GM19239 (cell line): Measurements from ENCODE around the gene FAM120B.
A peak's percentile ranks its signal among the peaks of the same experiment; 100 is the strongest.
"Not testable (repeated sequence)": the region's sequence is repeated elsewhere in the genome, so short reads cannot be mapped to it uniquely, and the experiment has no call there.

ENCODE experiments used
- DNase-seq: peaks from one replicate; pipeline ENCODE4 v3.0.0; 2011; ENCODE audit warnings: low spot score; ENCODE audit not compliant: insufficient read length
- FAIRE-seq: peaks from 2 replicates; lab custom pipeline; 2011; peaks lifted over from hg19 to GRCh38; lab: Jason Lieb, UNC

The FAM120B gene

DNA sequence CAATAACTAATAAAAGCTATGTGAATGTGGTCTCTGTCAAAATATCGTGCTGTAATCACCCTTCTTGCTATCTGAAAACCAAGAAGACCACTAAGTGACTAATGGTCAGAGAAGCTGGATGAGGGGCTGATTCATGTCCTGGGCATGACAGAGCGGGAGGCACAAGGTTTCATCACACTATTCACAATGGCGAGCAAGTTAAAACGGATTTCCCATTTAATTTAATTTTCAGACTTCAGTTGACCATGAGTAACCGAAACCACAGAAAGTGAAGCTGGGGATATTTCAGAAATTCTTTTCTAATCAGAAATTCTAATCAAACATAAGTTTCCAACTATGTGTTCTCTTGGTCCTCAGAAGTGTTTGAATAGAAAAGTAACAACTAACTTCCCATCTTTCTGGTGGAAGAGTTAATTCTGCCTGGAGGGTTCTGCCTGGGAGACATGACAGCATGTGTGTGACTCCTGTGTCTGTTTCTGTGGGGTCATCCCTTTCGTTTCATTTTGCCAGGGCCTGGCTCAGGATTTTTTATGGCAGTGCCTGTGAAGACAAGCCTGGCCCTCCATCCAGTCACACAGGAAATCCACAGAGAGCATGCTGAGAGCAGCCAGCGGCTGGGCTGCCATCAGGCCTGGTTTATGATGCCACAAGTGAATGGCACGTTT, 98.9 kb downstream of the FAM120B start:
- FAIRE-seq, result no peak
- no peak for DNase-seq

DNA sequence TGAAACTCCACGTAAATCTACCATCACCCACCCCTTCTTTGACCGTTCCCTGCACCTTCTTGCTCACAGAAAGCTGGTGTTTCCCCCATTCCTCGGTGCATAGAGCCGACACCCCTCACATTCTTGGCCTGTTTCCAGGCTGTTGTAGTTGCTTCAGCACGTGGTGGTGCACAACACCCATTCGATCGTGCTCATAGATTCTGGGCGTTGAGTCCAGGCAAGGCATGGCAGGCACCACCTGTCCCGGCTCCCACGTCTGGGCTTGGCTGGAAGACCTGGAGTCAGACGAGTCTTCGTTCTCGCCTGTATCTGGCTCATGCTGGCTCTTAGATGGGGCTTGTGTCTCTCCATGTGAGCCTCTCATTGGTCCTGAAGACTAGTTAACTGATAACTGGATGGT, 100.6 kb downstream of the FAM120B start:
- FAIRE-seq (no peak), DNase-seq (no peak)

DNA sequence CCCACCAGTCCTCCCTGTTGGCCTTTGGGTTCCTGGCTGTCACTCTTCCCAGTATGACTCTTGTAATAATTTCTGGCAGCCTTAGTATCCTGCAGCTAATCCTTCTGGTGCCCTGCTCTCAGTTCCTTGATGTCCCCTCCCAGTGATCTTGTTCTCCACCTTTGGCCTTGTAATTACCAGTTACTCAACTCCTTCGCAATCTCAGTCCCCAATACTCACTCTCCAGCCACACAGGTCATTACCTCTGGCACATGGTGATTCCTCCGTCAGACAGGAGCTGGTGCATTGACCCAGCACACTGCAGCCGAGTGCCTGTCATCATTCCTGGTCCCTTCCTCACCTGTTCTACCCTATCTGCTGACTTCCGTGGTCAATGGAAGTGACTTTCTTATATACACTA, 101.4 kb downstream of the FAM120B start:
- DNase-seq, result no peak
- no peak for FAIRE-seq

DNA sequence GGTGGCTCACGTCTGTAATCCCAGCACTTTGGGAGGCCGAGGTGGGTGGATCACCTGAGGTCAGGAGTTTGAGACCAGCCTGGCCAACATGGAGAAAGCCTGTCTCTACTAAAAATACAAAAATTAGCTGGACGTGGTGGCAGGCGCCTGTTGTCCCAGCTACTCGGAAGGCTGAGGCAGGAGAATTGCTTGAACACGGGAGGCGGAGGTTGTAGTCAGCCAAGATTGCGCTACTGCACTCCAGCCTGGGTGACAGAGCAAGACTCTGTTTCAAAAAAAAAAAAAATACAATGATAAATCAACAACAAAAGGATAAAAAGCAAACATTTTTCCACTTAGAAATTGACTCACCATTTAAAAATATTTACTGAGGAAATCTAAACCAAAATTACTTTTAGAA, 103.2 kb downstream of the FAM120B start:
- not testable (repeated sequence) for FAIRE-seq

DNA sequence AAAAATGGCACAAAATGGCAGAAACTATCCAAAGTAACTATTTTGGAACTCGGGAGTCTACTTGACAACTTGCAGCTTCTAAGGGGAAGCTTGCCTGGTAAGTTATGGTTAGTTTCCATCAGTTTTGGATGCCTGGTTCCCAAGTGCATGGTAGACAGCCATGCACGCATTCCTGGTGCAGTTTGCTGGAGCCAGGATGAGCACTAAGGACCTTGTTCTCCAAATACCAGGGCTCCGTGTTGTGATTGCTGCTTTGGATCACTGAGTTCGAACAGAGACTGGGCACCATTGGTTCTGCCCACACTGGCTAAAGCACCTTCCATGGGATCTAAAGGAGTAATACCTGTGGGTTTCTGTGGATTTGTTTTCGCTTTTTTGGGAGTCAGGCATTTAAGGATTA, 103.7 kb downstream of the FAM120B start:
- FAIRE-seq, result no peak
- no peak for DNase-seq

More for the DNA sequence above, 103.2 kb downstream of the FAM120B start:
- DNase-seq, result not testable (repeated sequence)

DNA sequence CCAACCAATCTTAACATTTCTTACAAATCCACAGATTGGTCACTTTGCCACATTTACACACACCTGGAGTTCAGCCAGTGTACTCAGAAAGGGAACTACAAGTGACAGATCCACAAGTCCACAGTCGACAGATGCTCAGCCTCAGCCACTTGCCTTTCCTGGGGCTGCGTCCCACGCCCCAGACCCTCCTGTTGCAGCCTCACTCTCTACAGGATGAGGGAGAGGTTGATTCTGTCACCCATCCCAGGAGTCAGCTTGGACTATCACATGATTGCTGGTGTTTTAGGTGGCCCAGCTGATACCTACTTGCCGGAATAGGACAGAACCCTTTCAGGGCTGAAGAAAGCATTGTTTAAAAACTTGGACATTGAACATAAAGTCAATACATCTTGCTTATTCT, 108.8 kb downstream of the FAM120B start:
- DNase-seq (no peak), FAIRE-seq (no peak)

DNA sequence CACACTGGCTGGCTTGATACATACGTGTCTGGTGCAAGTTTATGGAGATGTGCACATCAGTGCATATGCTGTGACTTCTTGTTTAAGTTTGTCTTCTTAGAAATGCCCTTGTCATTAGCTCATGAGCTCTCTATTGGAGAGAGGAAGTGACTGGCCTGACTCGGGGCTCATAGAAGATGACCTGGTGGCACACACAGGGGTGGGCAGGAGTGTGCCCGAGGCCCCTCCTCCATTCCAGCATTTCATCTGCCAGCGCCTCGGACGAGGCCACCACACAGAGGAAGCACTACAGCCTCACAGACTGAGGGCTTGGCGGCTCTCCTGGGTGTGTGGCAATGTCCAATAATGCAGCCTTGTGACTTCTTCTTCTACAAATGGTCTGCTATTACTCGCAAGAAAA, 109.7 kb downstream of the FAM120B start:
- FAIRE-seq, result no peak
- DNase-seq, result no peak

DNA sequence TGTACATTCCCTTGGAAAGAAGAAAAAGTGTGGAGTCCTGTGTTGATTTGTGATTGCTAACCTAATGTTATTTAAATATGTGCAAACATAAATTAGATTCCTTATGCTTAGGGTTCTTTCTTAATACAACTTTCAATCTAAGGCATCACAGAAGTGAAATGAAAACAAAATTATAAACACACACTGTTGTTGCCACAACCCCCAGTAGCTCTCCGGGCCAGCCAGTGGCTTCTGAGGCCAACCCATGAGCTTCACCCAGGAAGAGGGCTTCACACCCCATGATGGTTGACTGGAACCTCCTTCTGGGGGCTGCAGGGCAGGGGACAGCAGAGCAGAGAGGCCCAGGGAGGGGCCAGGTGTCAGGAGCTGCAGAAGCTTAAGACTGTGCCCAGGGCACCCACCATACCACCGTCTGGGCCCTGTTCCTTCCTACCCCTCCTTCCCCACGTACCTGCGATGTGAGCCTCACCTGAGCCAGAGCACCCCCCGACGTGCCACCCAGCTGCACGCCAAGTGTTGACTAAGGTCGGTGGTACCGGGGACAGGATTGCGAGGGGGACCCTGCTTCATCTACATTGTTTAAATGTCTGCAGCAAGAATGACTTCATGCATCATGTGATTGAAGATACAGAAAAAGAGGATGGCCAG, 110.5 kb downstream of the FAM120B start:
- DNase-seq, result no peak
- FAIRE-seq, result no peak

DNA sequence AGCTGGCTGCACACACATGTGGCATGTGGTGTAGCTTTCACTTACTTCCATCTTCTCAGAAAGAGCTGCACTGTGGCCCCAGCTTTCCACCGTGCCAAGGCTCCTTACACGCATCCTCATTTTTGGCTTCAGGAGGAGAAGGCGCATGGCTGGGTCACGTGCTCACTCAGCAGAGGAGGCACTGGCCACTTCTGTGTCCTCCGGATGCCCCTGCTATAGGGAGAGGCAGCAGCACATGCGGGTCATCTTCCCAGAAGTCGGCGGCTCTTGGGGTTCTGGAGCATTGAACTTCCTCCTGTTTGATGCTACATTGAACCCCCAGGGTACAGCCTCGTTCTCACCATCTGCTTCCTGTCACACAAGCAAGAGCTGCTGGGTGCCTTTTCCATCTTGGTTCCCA, 111.3 kb downstream of the FAM120B start:
- DNase-seq (no peak), FAIRE-seq (no peak)

DNA sequence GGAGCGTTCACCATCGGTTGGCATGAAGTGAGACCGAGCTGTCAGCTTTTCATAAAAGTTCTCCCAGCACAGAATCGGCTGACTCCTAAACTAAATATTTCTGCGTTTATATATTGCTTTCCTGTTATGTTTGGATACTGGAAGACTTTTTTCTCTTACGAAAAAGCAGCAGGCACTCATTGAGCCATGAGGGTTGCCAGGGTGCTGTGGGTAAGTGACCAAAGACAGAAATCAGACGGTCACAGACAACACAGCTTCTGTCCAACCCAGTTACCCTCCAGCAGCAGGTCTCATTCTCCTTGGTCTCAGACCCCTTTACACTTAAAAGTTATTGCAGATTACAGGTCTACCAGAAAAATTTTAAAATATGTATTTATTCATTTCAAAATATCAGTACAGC, 113.7 kb downstream of the FAM120B start:
- FAIRE-seq, result no peak
- DNase-seq, result no peak

DNA sequence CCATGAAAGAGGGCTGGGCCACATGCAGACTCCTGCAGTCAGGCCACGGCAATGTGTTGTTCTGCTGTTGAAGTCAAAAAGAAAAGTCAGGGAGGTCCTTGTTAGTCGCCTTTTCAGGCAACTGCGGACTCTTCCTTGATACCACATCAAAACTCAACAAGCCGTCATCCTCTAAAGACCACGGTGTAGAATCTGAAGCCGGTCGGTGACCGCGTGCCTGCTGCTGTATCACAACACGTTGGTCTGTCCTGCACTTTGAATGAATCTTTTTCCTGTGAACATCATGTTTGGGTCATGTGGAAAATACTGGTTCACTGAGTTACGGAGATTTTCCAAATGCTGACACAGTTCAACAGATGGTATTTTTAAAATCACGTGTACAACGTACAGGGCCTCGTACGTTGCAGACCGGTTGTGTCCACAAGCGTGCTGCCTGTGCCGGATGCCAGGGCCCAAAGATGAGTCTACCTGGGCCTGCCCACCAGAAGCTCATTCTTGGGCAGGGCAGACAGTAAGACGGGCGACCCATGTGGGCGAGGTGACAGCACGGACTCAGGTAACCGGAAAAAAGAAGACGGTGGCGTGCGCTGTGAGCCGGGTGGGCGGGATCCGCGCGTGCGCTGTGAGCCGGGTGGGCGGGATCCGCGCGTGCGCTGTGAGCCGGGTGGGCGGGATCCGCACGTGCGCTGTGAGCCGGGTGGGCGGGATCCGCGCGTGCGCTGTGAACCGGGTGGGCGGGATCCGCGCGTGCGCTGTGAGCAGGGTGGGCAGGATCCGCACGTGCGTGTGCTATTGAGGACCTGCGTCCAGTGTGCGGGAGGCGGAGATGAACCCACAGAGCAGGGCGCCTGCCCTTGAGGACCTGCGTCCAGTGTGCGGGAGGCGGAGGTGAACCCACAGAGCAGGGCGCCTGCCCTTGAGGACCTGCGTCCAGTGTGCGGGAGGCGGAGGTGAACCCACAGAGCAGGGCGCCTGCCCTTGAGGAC, 114.5 kb downstream of the FAM120B start:
- DNase-seq, result no peak
- FAIRE-seq, result no peak

DNA sequence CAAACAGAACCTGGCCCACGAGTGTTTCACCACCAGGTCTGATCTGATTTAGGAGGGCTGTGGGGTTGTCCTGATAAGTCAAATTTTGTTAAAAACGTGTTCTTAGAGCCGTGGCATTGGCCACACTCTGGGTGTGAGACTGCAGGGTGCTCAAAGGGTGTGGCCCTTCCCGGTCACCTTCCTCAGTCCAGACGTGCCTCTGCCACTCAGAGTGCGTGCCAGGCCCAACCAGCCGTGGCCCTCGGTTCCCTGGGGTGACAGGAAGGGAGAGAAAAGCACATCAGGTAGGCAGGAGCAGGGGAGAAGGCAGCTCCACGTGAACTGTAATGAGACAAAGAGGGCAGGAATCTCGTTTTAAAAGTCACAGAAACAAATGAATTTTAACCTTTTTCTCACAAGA, 115.4 kb downstream of the FAM120B start:
- DNase-seq, result no peak
- no peak for FAIRE-seq

DNA sequence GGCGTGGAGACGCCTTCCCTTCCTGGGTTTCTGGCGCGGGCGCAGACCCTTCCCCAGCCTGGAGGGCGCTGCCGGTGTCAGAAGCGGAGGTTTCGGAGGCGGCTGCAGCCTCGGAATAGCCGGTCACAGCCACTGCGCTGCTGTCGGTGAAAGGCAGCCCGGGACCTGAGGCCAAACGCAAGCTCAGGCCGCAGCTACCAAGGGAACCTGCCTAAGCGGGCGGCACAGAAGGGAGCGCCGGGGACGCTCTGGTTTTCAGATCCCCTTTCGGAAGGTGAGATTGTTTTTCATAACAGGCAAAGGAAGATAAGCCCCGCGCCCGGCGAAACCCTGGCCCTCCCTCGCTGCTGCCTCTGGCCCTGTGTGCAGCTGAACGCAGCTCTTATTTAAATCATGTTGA, 116.5 kb downstream of the FAM120B start:
- FAIRE-seq (no peak), DNase-seq (peak; percentile 28)

DNA sequence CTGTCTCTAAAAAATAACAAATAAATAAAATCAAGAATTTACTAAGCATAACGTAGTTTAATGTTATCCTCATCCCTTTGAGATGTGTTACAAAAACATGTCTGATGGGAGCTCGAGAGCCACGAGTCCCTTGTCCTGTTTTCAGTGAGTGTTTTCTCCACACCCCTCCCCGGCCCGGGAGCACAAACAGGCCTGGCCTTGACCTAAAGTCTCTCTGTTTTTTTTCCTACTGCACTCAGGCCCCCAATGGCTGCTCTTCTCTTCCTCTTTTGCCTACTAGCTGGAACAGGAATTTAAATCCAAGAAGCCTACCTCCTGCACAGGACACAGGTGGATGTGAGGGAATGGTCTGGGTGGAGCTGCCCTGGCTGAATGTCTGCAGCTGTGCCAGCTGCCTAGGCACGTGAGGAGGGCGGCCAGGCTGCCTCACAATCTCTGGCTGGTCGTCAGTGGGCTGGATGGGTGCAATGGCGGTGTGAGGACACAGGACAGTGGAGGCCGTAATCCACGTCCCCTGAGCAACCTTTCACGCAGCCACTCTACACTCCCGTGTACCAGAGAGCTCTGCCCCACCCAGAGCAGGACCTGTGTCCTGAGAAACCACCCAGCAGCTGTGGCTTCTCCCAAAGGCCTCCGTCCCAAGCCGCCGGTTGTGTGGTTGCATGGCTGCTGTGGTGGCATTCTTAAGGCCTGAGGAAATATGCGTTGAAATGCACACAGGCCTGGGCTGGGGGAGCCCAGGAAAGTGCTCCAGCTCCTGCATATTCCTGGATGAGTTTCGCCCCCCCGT, 117.5 kb downstream of the FAM120B start:
- DNase-seq, result no peak
- FAIRE-seq, result no peak

DNA sequence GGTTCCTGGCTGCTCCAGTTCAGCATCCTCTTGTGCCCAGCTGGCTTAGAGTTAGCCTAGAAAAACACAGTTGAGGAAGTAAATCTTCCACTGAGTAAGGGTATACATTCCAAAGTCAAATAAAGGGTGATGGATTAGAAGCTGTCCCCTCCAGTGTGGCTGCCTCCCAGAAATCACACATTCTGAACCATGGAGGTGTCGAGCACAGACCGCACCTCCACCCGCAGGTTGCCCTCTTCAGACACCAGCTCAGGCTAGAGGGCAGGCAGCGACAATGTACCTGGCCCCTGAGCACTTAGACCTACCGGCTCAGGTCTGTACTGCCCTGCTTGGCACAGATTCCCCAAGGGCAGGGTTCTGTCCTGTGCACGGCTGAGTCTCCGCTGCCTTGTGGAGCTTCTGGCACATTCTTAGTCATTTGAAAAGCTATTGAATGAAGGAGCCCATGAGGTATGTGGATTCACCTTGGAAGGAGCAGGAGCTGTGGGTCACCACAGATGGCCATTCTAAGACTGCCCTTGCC, 118.1 kb downstream of the FAM120B start:
- FAIRE-seq, result no peak
- no peak for DNase-seq

DNA sequence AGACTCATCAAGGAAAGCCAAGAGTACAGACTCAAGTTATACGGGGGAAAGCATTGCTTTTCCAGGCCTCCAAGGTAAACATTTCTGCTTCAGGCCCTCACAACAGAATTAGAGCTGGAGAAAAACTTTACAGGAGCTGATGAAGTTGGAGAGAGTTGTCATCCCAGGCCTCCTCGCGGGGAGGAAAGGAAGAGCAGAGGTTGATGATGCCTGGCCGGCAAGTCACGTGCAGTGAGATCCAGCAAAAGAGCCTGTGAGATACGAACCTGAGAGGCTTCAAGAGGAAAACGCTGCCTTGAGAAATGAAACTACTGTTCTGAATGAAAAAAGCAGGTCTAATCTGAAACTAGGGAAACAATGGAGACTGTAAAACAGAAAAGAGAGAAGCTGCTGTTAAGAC, 122.9 kb downstream of the FAM120B start:
- FAIRE-seq (no peak), DNase-seq (no peak)

DNA sequence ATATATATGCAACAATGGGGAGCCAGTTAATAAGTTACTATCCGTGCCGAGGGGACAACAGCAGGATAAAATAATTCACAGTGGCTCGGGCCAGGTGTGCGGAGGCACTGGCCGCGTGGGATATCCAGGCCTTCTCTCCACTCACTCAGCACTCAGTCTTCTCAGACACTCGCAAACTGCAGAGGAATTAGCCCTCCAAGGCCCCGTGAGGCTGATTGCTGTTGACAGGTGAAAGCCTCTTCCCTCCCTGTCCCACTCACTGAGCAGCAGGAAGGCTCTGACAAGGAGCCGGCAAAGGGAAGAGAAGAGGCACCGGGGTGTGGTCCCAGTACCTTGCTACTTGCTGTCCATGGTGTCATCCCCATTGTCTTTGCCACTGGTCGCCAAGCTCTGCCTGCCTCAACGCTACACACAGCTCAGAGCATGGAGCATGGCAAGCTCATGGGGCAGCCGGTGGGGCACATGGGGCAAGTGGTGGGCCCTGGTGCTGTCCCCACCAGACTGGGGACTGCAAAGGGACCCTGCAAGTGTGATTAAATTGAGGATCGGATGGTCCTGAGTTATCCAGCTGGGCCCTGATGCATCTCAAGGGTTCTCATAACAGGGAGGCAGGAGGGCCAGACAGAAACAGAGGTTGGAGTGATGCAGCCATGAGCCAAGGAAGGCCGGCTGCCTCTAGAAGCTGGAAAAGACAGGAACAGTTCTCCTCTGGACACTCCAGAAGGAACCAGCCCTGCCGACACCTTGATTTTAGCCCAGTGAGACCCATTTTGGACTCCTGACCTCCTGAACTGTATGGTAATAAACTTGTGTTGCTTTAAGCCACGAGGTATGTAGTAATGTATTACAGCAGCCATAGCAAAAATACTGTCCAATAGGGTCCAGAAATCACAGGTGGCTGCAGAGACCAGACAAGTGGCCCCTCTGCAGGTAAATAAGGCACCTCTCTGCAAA, 126.9 kb downstream of the FAM120B start:
- FAIRE-seq, result no peak
- DNase-seq, result no peak

DNA sequence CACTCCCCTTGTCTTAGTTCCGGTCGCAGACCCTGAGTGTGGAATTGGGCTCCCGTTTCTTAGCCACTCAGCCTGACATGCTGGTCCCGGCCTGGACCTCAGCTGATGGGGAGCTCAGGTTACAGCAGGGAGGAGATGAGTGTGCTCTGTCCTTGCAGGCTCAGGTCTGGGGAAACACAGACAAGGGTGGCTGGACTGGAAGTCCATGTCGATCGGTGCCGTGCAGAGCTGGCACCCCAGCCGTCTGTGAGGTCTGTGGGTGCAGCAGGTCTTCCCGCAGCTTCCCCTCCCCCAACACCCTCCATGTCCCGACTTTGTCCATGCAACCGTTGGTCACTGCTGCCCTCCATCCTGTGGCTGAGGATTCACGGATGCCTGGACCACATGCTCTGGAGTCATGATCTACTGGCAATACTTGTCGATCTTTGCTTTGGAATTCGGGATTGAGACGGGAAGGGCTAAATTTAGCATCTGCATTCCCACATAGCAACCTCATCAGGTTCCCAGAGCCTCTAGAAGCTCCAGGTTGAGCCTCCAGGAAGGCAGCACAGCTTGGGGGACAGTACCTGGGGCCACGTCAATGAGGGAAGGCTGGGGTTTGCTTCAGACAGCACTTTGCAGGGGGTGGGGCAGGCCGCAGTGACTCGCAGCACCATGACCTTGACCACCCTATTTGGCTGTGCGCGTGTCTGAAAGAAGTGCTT, 127.7 kb downstream of the FAM120B start:
- DNase-seq, result no peak
- FAIRE-seq, result no peak
